Daoy (cell line): ENCODE measurements around the gene PXYLP1. TPM values are rescaled to one million over a fixed set of nuclear protein-coding genes. Genes with fewer than 3 reads are reported as not detected.
"Not testable (repeated sequence)": the region's sequence is repeated elsewhere in the genome, so short reads cannot be mapped to it uniquely, and the experiment has no call there.

Experiments used
- DNase-seq: peaks from one replicate; pipeline ENCODE4 v3.0.0-alpha.2; 2015; ENCODE audit warnings: low read depth
- total RNA-seq: library from RNA; depleted of rRNA; stranded (reverse); fragments of >200 nt; shearing (Covaris generic); gene quantifications from 2 replicates; pipeline ENCODE4 v1.2.3, GENCODE V29; 2014; rRNA removed

PXYLP1 gene, protein sequence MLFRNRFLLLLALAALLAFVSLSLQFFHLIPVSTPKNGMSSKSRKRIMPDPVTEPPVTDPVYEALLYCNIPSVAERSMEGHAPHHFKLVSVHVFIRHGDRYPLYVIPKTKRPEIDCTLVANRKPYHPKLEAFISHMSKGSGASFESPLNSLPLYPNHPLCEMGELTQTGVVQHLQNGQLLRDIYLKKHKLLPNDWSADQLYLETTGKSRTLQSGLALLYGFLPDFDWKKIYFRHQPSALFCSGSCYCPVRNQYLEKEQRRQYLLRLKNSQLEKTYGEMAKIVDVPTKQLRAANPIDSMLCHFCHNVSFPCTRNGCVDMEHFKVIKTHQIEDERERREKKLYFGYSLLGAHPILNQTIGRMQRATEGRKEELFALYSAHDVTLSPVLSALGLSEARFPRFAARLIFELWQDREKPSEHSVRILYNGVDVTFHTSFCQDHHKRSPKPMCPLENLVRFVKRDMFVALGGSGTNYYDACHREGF
- total RNA-seq: 8.6 TPM in 2 replicates

DNA sequence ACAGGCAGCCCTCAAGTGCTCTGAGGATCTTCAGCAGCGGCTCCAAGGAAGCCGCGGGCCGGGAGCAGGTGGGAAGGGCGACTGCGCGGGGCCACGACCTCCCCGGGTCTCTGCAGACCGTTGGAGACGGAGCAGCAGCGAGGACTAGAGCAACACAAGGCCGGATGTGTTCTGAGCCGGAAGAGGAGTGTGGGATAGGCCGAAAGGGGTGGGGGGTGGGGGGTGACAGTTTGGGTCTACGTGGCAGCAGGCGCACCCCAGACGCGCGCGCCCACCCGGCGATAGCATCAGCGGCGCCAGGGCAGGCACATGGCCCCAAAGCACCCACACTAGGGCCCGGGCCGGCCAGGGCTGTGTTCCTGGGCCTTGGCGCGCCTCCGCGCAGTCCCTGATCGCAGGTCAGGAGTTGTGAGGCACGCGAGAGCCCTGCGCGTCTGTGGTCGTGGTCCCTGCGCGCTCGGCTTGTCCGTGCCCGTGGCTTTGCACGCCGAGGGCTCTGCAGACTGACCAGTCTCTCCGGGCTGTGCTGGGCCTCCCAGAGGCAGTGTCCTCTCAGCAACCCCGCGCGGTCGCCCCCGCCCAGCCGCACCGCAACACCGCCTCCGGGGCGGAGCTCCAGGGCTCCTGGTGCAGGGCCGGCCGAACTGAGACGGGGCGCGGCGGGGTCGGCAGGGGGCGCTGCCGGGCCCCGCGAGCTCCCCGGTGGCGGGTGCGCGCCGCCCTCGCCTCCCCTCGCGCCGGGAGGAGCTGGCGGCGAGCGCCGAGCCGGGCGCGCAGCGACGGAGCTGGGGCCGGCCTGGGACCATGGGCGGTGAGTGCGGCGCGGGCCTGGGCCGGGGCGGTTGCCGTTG lies at the start of gene PXYLP1:
PXYLP1 (plus strand) TSS at position 725 of the 851 bp plus-strand sequence. CDS start 28,351 bp downstream, outside the sequence.
- DNase-seq: peak; percentile 93

DNA sequence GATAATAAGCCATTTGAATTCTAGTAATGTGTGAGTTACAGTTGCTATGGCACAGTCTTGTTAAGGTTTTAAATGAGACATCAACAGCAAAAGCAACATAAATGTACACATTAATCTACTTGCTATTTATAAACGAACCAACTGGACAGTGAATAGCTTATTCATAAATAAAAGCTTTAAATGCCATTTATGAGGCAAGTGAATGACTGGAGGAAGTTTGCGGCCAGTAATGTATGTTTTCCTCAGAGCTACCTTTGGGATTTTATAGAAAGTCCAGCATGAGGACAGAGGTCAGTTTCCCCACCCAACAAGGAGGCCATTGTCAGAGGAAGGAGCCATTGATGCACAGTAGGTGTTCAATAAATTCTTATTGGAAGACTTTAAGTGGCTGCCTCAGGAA lies 48.0 kb upstream of the PXYLP1 start:
- DNase-seq: no peak

DNA sequence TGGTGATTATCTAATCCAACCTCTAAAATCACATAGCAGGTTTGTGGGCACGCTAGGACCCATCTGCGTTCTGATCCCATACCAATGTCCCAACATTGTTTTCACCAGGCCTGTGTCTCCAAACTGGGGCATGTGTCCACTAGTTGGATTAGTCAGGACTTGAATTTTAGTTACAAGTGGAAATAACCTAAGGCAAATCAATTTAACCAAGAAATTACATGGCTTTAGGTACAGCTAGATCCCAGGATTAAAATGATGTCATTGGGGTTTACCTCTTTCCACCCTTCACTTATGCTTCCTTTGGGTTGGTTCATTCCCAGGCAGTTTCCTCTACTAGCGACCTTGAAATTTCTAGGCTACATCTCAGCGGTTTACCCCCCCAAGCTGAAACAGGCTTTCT lies 47.2 kb upstream of the PXYLP1 start:
- no peak for DNase-seq

DNA sequence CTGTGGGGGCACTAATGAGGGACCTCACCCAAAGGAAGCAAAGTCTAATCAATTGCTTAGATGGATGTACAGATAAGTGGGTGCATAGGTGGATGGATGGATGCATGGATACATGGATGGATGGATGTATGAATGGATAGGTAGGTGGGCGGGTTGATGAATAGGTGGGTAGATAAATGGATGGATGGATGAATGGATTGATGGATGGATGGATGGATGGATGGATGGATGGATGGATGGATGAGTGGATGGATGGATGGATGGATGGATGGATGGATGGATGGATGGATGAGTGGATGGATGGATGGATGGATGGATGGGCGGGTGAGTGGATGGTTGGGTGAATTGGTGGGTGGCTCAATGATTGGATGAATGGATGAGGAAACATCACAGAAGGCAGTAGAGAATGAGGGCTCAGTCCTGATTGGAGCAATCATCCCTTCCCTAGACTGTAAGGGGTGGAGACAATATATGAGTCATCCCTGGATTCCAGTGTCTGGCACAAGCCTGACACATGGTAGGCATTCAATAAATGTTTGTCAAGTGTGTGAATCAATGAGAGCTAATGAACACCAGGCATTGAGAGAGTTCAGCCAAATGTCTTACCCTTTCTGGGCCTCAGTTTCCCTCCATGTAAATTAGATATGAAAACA lies 40.4 kb upstream of the PXYLP1 start:
- peak; percentile 28 for DNase-seq

DNA sequence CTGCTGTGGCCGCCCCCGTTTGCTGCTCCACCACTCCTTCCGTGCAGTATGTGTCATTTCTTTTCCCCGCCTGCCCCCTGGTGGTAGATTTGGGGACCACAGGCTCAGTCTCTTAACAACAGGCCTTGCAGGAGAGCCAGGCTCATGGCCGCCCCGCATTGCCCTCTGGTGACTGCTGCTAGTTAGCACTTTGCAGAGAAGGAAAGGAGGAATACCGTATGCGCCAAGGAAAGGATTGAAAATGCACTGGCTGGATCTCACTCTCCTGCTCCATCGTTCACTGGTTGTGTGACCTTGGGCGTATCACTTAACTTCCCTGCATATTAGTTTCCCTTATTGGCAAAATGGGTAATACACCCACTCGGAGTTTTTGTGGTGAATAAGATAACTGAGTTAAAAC lies 39.3 kb upstream of the PXYLP1 start:
- peak; percentile 94 for DNase-seq

DNA sequence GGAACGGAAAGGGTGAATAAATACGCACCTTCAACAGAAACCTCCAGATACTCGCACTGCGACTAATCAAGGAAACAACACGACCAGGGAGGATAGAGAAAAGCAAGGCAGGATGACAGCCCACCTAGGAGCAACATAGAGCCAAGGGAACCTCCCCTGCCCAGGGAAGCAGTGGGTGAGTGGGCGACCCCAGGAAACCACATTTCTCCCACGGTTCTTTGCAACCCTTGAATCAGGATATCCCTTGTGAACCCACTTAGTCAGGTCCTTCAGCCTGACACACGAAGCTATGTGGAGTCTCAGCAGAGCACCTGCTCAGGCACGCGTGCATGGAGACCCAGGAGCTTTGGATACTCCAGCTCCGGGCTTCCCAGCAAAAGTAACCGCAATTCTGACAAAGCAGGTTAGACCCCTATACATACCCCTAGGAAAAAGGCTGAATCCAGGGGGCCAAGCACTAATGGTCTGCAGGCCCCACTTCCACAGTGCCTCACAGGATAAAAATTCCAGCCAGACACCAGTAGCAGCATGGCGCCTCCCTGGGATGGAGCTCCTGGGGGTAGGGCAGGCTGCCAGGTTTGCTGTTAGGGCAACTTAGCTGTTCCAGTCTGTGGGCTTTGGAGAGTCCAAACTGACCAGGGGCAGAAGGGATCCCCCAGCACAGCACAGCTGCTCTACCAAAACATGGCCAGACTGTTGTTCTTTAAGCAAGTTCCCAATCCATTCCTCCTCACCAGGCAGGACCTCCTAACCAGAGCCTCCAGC lies 38.4 kb upstream of the PXYLP1 start:
- DNase-seq: peak; percentile 32

DNA sequence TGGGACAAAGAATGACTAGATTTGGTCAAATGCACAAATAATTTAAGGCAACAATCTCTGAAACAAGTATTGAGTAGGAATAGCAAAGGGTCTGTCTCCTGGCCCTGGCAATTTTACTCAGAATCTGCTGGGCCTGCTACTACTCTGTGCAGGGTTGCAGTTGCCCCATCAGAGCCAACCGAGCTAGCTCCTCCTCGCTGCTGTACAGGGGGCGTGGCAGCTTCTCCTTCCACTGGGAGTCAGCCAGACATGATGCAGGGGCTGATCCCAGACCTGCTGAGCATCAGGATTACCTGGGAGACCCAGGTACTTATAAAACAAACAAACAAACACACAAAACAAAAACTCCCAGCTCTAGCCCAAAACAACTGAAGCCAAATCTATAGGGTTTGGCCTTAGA lies 30.5 kb upstream of the PXYLP1 start:
- DNase-seq: no peak

DNA sequence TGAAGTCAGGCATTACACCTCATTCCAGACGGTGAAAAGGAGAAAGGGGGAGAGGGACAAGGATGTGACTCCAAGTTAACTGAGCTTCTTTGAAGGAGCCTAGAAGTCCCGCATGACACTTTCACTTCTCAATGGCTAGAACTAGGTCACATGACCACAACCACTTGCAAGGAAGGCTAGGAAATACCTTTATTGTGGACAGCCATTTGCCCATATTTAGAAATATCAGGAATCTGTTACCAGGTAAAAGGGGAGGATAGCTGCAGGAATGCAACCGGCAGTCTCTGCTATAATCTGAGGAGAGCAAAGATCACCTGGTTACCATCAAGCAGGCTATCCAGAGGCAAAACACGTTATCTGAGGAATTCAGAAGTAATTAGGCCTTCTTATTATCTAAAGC lies 28.9 kb upstream of the PXYLP1 start:
- DNase-seq: no peak

DNA sequence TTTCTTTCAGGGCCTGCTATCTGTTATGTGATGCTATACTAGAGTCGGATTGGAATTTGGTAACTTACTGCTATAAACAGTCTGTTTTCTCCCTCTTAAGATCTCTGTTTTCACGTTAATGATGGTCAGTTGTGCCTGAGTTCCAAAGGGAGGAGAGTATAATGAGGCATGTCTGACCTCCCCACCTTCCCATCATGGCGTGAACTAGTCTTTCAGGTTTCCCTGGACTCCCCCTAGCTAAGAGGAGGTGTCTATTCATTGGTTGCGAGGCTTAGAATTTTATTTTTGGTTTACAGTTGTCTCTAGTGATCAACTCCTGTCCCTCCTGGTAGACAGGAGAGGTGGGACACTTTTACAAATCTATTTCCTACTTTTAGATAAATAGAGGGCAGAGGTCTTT lies 27.8 kb upstream of the PXYLP1 start:
- no peak for DNase-seq

DNA sequence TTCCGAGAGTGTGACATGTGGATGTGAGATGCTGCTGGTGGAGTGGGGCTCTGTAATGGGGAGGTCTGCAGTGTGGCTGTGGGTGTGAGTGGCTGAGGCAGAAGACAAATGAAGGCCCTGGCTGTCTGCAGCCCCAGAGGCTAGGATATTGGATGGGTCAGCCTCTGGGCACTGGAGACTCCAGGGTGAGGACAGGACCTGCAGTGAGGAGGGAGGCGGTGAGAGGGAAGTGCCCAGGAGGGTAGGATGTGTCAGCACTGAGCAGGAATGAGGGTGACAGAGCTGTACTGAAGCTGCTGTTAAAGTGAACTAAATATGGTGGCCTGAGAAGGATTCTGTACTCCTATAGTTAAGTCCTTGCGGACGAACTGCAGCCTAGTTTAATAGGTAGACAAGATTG lies 27.3 kb upstream of the PXYLP1 start:
- no peak for DNase-seq

DNA sequence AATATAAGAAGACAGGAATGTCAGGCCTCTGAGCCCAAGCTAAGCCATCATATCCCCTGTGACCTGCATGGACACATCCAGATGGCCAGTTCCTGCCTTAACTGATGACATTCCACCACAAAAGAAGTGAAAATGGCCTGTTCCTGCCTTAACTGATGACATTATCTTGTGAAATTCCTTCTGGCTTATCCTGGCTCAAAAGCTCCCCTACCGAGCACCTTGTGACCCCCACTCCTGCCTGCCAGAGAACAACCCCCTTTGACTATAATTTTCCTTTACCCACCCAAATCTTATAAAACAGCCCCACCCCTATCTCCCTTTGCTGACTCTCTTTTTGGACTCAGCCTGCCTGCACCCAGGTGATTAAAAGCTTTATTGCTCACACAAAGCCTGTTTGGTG lies 20.3 kb upstream of the PXYLP1 start:
- not testable (repeated sequence) for DNase-seq

DNA sequence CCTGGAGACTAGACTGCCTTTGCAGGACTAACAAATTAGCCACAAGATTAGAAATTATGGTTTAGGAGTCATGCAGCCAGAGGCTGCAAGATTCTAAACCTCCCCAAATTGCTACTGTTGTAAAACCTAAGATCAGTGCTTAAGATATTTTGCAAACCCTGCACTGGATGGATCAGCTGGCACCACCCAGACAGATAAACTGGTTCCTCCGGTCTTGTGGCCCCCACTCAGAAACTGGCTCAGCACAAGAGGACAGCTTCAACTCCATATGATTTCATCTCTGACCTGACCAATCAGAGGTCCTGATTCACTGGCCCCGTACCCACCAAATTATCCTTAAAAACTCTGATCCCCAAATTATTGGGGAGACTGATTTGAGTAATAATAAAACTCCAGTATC lies 19.5 kb upstream of the PXYLP1 start:
- no peak for DNase-seq

DNA sequence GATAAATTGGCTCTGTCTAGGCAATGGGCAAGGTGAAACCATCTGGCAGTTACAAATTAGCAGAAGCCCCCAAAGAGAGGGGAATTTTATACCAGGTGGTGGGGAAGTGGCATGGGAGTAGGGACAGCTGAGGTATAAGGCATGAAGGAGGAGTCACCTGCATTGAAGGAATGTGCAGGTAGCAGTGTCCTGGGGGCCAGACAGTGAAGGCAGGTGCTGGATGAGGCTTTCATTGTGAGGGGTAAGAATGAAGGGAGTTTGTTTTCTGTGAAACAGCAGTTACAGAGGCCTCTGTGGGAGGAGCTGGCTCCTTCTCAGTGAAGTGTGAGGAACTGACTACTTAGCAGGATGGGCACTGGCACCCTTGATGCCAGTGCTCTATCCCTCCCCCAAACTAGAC lies 19.1 kb upstream of the PXYLP1 start:
- no peak for DNase-seq

DNA sequence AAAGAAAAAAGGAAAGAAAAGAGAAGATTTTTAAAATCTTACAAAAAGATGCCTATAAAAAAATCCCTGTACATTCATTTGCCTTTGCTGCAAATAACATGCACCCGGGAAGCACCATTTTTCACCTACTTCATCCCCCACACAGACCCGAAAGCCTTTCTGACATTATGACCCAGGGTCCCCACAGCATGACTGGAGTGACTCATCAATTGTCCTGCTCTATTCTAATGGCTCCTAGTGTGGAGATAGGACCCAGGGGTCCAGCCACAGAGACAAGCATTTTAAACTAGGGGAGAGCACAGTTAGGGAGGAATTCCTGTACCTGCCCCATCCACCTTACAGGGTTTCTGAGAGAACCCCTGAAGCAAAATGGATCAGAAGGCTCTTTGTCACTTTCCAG lies 14.7 kb upstream of the PXYLP1 start:
- no peak for DNase-seq

DNA sequence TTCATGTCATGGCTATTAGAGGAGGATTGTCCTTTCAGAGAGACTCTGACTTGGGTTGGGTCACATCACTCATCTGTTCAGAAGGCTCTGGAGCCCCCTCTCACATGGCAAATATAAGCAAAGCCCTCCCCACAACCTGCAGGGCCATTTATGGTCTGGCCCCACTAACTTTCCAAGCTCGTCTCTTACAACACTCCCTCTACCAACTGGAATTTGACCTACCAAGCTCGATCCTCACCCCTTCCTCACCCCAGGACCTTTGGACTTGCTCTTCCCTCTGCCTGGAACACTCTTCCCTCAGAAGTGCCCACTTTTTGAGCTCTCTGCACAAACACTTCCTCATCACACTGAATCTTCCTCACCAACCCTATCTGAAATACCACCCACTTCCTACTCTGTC lies 14.2 kb upstream of the PXYLP1 start:
- DNase-seq: no peak

DNA sequence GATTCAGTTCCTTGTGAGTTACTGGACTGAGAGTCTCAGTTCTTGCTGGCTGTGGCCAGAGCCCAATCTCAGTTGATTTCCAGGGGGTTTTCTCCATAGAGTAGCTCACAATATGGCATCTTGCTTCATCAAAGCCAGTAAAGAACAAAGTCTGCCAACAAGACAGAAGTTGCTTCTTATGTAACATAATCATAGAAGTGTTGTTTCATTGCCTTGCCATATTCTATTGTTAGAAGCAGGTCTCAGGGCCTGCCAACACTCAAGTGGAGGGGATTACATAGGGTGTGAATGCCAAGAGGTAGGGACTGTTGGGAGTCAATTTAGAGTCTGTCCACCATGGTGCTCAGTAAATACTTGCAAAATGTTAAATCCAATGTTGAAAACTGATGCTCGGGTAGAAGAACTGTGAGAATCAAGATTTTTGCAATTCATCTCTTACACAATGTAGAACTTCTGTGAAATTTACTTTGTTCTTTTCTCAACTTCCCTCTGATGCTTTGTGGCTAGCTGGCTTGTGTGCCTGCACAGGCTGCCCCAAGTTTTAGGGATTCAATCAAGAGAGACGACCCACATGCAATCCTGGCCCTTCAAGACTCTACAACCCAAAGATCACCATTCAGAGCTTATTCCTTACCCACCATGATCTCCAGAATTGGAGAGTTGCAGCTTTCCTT lies 13.3 kb upstream of the PXYLP1 start:
- no peak for DNase-seq

DNA sequence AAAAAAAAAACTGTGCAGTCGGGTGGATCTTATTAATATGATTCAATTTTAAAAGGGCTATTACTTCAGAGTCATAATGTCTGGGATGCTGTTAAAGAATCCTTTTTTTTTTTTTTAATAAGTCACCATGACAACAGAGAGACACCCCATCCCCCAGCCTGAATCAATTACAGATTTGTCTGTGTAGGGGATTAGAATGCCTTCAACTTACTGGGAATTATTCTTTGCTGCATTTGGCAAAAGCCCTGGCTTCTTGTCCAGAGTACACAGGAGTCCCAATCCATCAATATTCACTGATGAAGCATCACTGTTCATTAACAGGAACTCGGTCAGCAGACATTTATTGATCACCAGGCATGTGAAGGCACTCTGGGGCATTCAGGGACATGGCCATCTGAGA lies 12.7 kb upstream of the PXYLP1 start:
- no peak for DNase-seq

DNA sequence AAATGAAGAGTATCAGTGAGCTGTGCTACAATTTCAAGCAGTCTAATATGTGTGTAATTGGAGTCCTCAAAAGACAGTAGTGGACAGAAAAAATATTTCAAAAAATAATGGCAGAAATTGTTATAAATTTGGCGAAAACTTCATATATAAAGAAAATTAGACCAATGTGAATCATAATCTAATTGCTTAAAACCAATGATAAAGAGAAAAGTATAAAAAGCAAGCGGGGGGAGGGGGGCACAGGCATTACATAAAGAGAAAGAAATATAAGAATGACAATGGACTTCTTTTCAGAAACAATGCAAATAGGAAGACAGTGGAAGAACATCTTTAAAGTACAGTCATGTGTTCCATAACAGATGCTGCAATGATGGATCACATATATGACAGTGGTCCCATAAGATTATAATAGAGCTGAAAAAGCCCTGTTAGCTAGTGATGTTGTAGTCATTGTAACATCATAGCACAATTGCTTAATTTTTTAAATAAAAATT lies 7.9 kb upstream of the PXYLP1 start:
- no peak for DNase-seq

DNA sequence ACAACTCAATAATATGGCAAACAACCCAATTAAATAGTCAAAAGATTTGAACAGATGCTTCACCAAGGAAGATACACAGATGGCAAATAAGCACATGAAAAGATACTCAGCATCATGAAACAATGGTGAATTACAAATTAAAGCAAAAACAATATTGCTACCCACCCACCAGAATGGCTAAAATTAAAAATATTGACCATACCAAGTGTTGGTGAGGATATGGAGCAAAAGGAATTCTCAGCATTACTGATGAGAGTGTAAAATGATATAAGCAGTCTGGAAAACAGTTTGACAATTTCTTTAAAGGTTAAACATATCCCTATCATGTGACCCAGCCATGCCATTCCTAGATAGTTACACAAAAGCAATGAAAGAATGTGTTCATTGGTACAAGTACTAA lies 5.7 kb upstream of the PXYLP1 start:
- DNase-seq: no peak

DNA sequence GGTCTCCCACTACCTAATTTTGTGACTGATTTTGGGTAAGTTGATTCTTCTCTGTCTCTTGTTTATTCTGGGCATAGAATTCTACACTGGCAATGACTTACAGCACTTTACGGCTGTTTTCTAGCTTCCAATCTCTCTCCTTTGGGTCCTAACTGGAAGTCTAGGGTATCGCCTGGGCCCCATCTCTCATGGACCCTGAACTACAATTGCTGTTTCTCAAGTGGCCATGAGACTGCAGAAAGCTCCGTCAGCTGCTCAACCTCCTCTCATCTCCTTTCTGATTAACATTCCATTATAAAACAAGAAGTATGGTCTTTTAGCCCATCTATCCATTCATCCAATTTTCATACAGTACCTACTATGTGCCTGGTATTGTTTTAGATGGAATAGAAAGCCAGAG lies 4.4 kb upstream of the PXYLP1 start:
- DNase-seq: no peak

DNA sequence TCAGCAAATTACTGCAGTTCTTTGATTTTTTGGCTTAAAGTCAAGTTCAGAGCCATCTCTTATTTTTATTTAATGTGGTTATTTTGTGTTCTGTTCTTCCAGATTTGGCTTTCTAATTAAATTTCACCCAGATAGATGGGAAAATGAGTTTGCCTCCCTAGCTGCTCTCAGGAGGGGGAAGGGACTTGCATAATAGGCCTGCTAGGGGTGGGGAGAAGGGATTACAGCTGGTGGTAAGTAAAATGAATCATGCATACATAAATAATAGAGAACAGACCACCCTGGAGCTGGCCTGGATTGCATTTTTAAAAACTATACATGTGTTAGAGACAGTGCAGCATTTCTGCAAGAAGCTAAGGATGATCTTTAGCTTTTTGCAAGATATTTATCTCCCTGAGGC lies 3.9 kb upstream of the PXYLP1 start:
- DNase-seq: peak; percentile 49
